ENCODE results near the gene SERF2. TPM values are rescaled to one million over a fixed set of nuclear protein-coding genes. Genes with fewer than 3 reads are reported as not detected.
"Not testable (repeated sequence)": the region's sequence is repeated elsewhere in the genome, so short reads cannot be mapped to it uniquely, and the experiment has no call there.

Gene SERF2
- total RNA-seq, 1 donor from 2014 or later, result 564 TPM

GRCh38 chr15:43808960-43809678 is 17.0 kb downstream of the SERF2 start:
- no peaks in the 10 kb centered on the region for H3K9me3 ChIP-seq
- intact Hi-C loops (cut with DNase I), result no loop called here
- no peak overlapping the region for H3K4me3 ChIP-seq
- no peaks in the 10 kb centered on the region for H3K4me1 ChIP-seq
- no peak for DNase-seq (ENCODE audit: extremely low spot score in 2 of 2)
- H3K36me3 ChIP-seq, result peaks cover 0 to 95% of the 10 kb centered on the region in 2 donors
- H3K27me3 ChIP-seq, result no peaks in the 10 kb centered on the region
- no peak overlapping the region for H3K27ac ChIP-seq
- TF ChIP-seq POLR2AphosphoS5 (IDR thresholded peaks at IDR 0.05; ENCODE audit: insufficient read depth in 1 of 2, low read depth in 1 of 2) (no peak), CTCF (IDR thresholded peaks at IDR 0.05) (no peak), POLR2A (IDR thresholded peaks at IDR 0.05) (no peak)

- intact Hi-C loops (cut with DNase I); DNase-seq (ENCODE audit: extremely low spot score in 2 of 2); H3K4me1 ChIP-seq; H3K4me3 ChIP-seq; H3K27ac ChIP-seq; H3K9me3 ChIP-seq; H3K27me3 ChIP-seq: not testable (repeated sequence)
- peaks cover 0 to 73% of the 10 kb centered on the region in 2 donors for H3K36me3 ChIP-seq
Observed at GRCh38 chr15:43815064-43815463, 22.9 kb downstream of the SERF2 start.

GRCh38 chr15:43821505-43821904 is 29.4 kb downstream of the SERF2 start:
- intact Hi-C loops (cut with DNase I), result no loop called here
- H3K27me3 ChIP-seq, result no peaks in the 10 kb centered on the region
- DNase-seq (ENCODE audit: extremely low spot score in 2 of 2), result no peak
- H3K4me1 ChIP-seq, result peaks cover 39% of the 10 kb centered on the region
- no peak overlapping the region for H3K27ac ChIP-seq
- H3K4me3 ChIP-seq, result no peak overlapping the region
- TF ChIP-seq POLR2A (IDR thresholded peaks at IDR 0.05) (no peak), POLR2AphosphoS5 (IDR thresholded peaks at IDR 0.05; ENCODE audit: insufficient read depth in 1 of 2, low read depth in 1 of 2) (no peak), CTCF (IDR thresholded peaks at IDR 0.05) (no peak)
- no peaks in the 10 kb centered on the region for H3K9me3 ChIP-seq
- peaks cover 0 to 11% of the 10 kb centered on the region in 2 donors for H3K36me3 ChIP-seq

GRCh38 chr15:43824302-43825246 is 32.5 kb downstream of the SERF2 start, which contains the start of gene MFAP1:
TSS of gene MFAP1 (minus strand) at chr15:43824690. CDS start at chr15:43824569, 121 bp downstream.
- Histone ChIP-seq H3K4me1 (peaks cover 48% of the 10 kb centered on the region), H3K27ac (peak within 1 kb of the TSS; percentile 88)

GRCh38 chr15:43825305-43825704 is 33.2 kb downstream of the SERF2 start:
- DNase-seq (ENCODE audit: extremely low spot score in 2 of 2); H3K36me3 ChIP-seq; H3K4me3 ChIP-seq; intact Hi-C loops (cut with DNase I); H3K9me3 ChIP-seq; H3K27me3 ChIP-seq: not testable (repeated sequence)
- Histone ChIP-seq H3K4me1 (peaks cover 48% of the 10 kb centered on the region), H3K27ac (peak overlapping the region; percentile 88)

More at GRCh38 chr15:43824302-43825246, 32.5 kb downstream of the SERF2 start, which contains the start of gene MFAP1:
- no peaks in the 10 kb centered on the region for H3K9me3 ChIP-seq
- peak within 1 kb of the TSS; percentile 73 to 88 for H3K4me3 ChIP-seq
- no peaks in the 10 kb centered on the region for H3K36me3 ChIP-seq
- peak; percentile 97 for DNase-seq (ENCODE audit: extremely low spot score in 2 of 2)
- no peaks in the 10 kb centered on the region for H3K27me3 ChIP-seq
- intact Hi-C loops (cut with DNase I), result no loop called here
- TF ChIP-seq CTCF (IDR thresholded peaks at IDR 0.05) (no peak), POLR2A (IDR thresholded peaks at IDR 0.05) (peak in 1 of 2 donors; percentile 62), POLR2AphosphoS5 (IDR thresholded peaks at IDR 0.05; ENCODE audit: insufficient read depth in 1 of 2, low read depth in 1 of 2) (peak; percentile 87 to 100)

All from vagina (tissue), 2 donors.